Ectodermal cell (in vitro differentiated cells): ENCODE data around the gene SELENOO.
"Not testable (repeated sequence)": the region's sequence is repeated elsewhere in the genome, so short reads cannot be mapped to it uniquely, and the experiment has no call there.

Experiments used
- H3K27ac ChIP-seq: 2 replicates; pipeline ENCODE4 v1.7.0; 2013; ENCODE audit warnings: mild to moderate bottlenecking, low read depth, low read length; ENCODE audit not compliant: insufficient read depth, poor library complexity, severe bottlenecking
- H3K27me3 ChIP-seq: 2 replicates; pipeline ENCODE4 v1.7.0; 2013; ENCODE audit warnings: mild to moderate bottlenecking, low read length; ENCODE audit not compliant: insufficient read depth, control insufficient read depth, poor library complexity, severe bottlenecking
- H3K36me3 ChIP-seq: one replicate; pipeline ENCODE4 v1.7.0; 2013; ENCODE audit warnings: low read length; ENCODE audit not compliant: control insufficient read depth, insufficient read depth
- H3K4me1 ChIP-seq: one replicate; pipeline ENCODE4 v1.7.0; 2013; ENCODE audit warnings: low read length; ENCODE audit not compliant: control insufficient read depth, insufficient read depth
- H3K4me3 ChIP-seq: 2 replicates; pipeline ENCODE4 v1.7.0; 2013; ENCODE audit warnings: low read depth, low read length, control low read depth; ENCODE audit not compliant: insufficient read depth
- H3K9me3 ChIP-seq: 2 replicates; pipeline ENCODE4 v1.7.0; 2013; ENCODE audit warnings: mild to moderate bottlenecking, low read length, moderate library complexity; ENCODE audit not compliant: control insufficient read depth
- WGBS, 2 experiments: methylation state at CpG; one replicate each; pipeline ENCODE4 v1.1.7; 2013; ENCODE audit warnings: missing lambda C conversion rate in 2 of 2; 5-methylcytosine and 5-hydroxymethylcytosine counted together

Gene SELENOO

DNA sequence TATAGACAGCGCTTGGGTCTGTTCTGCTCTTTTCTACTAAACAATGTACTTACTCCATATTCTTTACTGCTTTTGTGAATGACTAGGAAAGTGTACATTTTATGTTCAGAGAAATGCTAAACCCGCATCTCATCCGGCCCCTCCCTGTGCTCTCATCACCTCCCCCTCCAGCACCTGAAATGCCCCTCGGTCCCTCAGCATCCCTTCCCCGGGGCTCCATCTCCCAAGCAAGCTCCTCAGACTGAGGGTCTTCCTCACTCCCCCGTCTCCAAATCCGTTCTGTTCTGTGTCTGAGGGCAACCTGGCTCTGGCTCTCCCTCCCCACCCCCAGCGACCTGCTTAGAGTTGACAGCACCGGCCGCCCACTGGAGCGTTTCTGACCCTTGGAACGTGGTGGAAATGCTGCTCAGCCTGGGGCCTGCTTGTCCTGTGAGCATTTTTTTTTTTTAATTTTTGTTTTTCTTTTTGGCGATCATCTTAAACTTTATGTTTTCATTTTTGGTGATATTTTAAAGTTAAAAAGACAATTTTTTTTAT, 1.4 kb downstream of the SELENOO start:
- no peaks in the 10 kb centered on the region for H3K9me3 ChIP-seq
- peak overlapping the region; percentile 67 for H3K4me3 ChIP-seq
- H3K4me1 ChIP-seq, result peaks cover 16% of the 10 kb centered on the region
- peaks cover 5% of the 10 kb centered on the region for H3K36me3 ChIP-seq
- no peak overlapping the region for H3K27ac ChIP-seq
- H3K27me3 ChIP-seq, result peaks cover 4% of the 10 kb centered on the region
- 82 to 83% methylated on average over 13 of the region's 13 CpGs for WGBS, 2 experiments

DNA sequence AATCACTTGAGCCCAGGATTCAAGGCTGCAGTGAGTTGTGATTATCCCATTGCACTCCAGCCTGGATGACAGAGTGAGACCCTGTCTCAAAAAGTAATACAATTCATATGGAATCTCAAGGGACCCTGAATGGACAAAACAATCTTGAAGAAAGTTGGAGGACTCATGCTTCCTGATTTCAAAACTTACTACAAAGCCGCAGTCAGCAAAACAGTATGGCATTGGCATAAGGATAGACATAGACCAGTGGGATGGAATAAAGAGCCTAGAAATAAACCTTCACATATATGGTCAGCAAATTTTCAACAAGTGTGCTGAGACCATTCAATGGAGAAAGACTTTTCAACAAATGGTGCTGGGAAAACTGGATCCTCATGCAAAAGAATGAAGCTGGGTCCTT, 2.5 kb downstream of the SELENOO start:
- H3K4me3 ChIP-seq, result no peak overlapping the region
- H3K27ac ChIP-seq, result no peak overlapping the region
- H3K9me3 ChIP-seq, result no peaks in the 10 kb centered on the region
- whole genome bisulfite sequencing, 2 experiments, result 100% methylated on average over 1 of the region's 1 CpG
- peaks cover 16% of the 10 kb centered on the region for H3K4me1 ChIP-seq
- peaks cover 2% of the 10 kb centered on the region for H3K36me3 ChIP-seq
- peaks cover 4% of the 10 kb centered on the region for H3K27me3 ChIP-seq

- Histone ChIP-seq H3K27ac (no peak overlapping the region), H3K9me3 (no peaks in the 10 kb centered on the region), H3K4me1 (peaks cover 16% of the 10 kb centered on the region), H3K27me3 (peaks cover 4% of the 10 kb centered on the region), H3K4me3 (no peak overlapping the region), H3K36me3 (peaks cover 2% of the 10 kb centered on the region)
- 92 to 95% methylated on average over 7 of the region's 7 CpGs for WGBS, 2 experiments
These were observed 3.8 kb downstream of the SELENOO start for GRCh38 chr22:50204571-50204970.

DNA sequence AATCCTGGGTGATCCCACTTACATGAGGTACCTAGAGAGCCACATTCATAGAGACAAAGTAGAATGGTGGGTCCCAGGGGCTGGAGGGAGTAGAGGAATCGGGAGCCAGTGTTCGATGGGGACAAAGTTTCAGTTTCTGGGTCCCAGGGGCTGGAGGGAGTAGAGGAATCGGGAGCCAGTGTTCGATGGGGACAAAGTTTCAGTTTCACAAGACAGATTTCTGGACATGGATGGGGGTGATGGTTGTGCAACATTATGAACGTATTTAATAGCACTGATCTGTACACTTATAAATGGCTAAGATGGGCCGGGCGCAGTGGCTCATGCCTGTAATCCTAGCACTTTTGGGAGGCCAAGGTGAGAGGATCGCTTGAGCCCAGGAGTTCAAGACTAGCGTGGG, 4.2 kb downstream of the SELENOO start:
- not testable (repeated sequence) for H3K9me3 ChIP-seq, H3K4me3 ChIP-seq, H3K27ac ChIP-seq, H3K36me3 ChIP-seq, H3K27me3 ChIP-seq
- H3K4me1 ChIP-seq, result peaks cover 13% of the 10 kb centered on the region
- WGBS, 2 experiments, result 97% methylated on average over 9 of the region's 9 CpGs

DNA sequence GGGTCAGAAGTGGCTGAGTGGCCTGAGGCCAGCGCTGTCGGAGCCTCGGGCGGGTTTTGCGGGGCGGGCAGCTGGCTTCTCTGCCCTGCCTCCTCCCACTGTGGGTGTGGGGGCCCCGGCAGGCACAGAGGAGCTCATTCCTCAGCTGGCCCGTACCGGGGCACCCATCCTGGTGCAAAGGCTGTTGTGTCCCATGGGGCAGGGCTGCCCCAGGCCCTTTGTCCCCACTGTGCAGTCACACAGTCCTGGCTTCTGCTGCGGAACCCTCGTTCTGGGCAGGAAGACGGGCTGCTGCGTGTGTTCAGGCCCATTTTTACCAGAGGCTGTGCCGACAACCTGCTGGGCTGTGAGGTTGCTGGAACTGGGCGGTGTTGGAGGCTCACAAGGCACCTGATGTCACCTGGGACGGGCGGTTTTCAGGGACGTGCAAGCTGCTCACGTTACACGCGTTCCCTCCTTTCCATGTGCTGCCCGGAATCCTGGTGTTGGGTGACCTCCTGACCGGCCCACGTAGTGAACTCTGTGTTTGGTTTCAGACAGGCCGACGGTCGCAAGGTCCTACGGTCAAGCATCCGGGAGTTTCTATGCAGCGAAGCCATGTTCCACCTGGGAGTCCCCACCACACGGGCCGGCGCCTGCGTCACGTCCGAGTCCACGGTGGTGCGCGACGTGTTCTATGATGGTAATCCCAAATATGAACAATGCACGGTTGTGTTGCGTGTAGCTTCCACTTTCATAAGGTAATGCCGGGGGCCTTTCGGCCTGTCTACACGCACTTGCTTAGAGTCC, 5.2 kb downstream of the SELENOO start:
- Histone ChIP-seq H3K27ac (no peak overlapping the region), H3K36me3 (peaks cover 10% of the 10 kb centered on the region), H3K4me3 (no peak overlapping the region), H3K27me3 (peaks cover 4% of the 10 kb centered on the region), H3K9me3 (no peaks in the 10 kb centered on the region), H3K4me1 (peaks cover 9% of the 10 kb centered on the region)
- 95 to 96% methylated on average over 45 of the region's 45 CpGs for WGBS, 2 experiments

DNA sequence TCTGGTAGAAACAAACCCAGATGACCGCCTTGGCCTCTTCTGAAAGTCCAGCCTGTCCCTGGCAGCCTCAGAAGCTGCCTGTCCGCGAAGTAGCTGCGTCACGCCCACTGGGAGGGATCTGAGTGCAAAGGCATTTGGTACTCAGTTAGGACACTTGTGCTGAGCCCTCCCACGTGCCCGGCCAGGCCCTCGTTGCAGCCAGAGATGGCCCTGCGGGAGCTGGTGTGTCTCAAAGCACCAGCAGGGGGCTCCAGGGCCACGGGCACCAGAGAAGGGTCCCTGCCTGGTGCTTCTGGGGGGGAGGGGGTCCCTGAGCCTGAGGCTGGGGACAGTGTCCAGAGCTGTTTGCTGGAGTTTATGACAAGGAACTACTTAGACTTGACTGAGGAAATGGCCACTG, 5.8 kb downstream of the SELENOO start:
- Histone ChIP-seq H3K27ac (no peak overlapping the region), H3K4me3 (no peak overlapping the region), H3K27me3 (peaks cover 2% of the 10 kb centered on the region), H3K36me3 (peaks cover 12% of the 10 kb centered on the region), H3K9me3 (no peaks in the 10 kb centered on the region), H3K4me1 (peaks cover 9% of the 10 kb centered on the region)
- 52 to 54% methylated on average over 10 of the region's 10 CpGs for WGBS, 2 experiments

DNA sequence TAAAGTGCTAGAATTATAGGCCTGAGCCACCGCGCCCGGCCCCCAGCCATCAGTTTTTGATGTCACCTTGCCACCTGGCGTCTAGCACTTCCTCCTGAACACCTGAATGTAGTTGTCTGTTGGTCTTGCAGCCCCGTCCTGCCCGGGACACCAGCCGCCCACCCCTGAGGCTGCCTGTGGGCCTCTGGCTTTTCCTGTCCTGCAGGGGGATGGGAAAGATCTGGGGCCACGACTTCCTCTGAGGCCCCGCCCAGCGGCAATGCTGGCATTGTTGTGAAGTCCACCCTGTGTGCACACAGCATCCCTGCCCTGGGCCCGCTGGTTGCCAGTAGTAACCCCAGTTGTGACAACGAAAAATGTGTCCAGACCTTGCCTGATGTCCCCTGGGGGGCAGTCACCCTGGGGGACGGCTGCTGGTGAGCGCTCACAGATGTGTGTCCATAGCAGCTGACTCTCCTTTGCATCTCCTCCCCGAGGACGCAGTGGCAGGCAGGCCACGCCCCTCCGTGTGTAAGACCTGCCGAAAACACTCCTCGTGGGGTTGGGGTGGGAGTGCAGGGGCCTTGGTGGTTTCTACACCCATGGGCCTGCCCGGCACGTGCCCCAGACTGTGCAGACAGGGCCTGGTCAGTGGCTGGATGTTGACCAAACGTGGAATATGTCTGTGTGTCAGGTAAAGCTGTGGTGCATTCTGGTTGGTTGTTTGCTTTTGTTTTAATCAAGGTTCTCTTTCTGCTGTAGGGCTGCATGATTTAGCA, 6.8 kb downstream of the SELENOO start:
- no peaks in the 10 kb centered on the region for H3K9me3 ChIP-seq
- peaks cover 19% of the 10 kb centered on the region for H3K36me3 ChIP-seq
- no peaks in the 10 kb centered on the region for H3K27me3 ChIP-seq
- no peak overlapping the region for H3K27ac ChIP-seq
- no peak overlapping the region for H3K4me3 ChIP-seq
- no peaks in the 10 kb centered on the region for H3K4me1 ChIP-seq
- WGBS, 2 experiments, result 87 to 91% methylated on average over 23 of the region's 23 CpGs

GRCh38 chr22:50208430-50208938, 7.7 kb downstream of the SELENOO start:
- H3K36me3 ChIP-seq, result peaks cover 21% of the 10 kb centered on the region
- no peaks in the 10 kb centered on the region for H3K4me1 ChIP-seq
- no peaks in the 10 kb centered on the region for H3K27me3 ChIP-seq
- H3K9me3 ChIP-seq, result no peaks in the 10 kb centered on the region
- WGBS, 2 experiments, result 95 to 96% methylated on average over 22 of the region's 22 CpGs
- no peak overlapping the region for H3K27ac ChIP-seq
- H3K4me3 ChIP-seq, result no peak overlapping the region

DNA sequence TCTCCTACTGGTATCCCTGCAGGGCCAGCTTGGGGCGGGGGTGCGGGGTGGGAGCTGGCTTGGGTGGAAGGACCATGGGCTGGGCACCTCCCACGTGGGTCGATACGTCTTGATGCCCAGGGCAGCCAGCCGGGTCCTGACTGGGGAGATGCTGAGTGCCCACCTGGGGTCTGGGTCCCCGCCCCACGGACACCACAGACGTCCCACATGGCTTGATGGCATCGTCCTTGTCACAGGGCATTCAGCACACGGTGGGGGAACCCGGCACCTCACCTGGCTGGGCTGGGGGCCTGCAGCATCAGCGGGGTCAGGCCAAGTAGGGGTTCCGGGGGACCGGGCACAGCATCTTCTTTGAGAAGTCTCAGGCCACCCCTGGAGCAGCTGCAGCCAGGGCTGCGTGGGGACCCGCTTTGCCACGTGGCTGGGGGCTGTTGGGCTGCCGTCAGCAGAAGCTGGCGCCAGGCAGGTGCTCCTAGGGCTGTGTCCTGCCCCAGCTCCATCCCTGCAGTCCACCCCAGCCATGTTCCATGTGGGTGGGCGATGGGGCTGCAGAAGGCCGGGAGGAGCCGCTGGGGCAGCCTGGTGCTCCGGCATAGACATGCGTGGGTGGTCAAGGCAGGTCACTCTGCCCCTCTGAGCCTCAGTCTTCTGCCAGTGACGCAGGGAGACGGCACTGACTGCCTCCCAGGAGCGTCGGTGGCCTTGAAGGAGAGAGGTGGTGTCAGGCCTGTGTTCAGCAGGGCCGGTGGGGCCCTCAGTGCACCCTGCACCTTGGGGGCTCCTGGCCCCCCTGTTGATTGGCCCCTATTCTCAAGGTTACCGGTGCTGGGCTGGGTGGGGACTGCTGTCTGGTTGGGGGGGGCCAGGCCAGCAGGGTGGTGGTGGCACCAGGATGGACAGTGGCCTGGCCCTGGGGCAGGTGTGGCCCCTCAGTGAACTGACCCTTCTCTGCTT, 8.4 kb downstream of the SELENOO start:
- peaks cover 21% of the 10 kb centered on the region for H3K36me3 ChIP-seq
- no peaks in the 10 kb centered on the region for H3K9me3 ChIP-seq
- H3K27me3 ChIP-seq, result no peaks in the 10 kb centered on the region
- no peak overlapping the region for H3K4me3 ChIP-seq
- 92 to 94% methylated on average over 31 of the region's 31 CpGs for WGBS, 2 experiments
- H3K4me1 ChIP-seq, result no peaks in the 10 kb centered on the region
- no peak overlapping the region for H3K27ac ChIP-seq
